GM21515 (cell line): ENCODE results near the gene NR0B2.

Experiments used
- ATAC-seq: cut with Tn5 transposase; IDR thresholded peaks from one replicate; pipeline ENCODE4 v1.9.1; 2021; ENCODE audit not compliant: unreplicated experiment

NR0B2 gene

DNA sequence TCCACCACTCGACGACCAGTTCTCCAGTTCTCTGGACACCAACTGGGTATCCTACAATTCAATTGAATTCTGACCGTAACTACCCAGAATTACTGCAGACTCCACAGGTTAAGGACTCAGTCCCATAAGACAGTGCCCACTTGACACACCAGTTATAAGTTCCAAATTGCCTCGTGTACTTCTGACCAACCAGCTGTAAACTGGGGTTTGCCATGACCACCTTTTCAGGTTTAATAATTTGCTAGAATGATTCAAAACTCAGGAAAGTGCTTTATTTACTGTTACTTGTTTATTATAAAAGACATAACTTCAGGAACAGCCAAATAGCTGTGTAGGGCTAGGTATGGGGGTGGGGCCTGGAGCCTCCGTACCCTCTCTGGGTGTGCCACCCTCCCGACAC is 23.0 kb upstream of the NR0B2 start:
- no peak for ATAC-seq

DNA sequence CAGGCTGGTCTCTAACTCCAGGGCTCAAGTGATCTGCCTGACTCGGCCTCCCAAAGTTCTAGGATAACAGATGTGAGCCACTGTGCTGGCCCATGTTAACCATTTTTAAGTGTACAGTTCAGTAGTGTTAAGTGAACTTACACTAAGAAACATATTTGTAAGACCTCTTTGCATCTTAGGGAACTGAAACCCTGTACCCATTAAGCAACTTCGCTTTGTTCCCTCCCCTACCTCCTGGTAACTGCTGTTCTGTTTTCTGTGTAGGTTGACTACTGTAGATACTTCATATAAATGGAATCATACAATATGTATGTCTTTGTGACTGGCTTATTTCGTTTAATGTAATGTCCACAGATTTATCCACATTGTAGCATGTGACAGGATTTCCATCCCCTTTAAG is 18.8 kb upstream of the NR0B2 start:
- no peak for ATAC-seq

DNA sequence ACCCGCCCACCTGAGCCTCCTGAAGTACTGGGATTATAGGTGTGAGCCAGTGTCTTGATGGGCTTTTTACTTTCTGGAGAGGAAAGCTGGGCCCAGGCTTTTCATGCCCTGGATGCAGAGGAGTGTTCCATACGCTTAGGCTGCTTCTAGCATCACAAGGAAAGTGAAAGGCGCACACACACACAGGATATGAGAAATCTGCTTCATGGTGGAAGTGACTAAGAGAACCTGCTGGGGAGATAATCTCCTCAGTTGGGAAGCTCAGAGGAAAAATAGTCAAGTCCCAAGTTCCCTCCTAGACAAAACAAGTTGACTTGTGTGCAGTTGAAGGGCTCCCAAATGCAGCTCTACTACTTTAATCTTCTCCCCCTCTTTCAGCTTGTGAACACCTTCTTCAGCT is 9.9 kb upstream of the NR0B2 start:
- ATAC-seq: no peak

DNA sequence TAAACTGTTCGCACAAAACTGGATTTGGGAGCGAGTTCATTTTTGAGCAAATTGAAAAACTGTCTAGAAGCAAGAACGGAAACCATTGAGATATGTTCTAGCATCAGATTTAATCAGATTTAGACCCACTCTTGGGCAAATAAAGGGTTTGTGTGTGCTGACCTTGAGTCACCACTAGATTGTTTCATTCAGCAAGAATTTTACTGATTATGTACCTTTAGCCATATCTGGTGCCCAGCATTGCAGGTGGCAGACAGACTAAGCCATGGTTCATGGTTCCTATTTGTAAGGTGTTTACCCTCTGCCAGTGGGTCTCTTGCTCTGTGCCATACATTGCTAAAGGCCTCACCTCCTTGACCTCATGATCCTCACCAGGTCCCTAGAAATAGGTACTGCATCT is 9.1 kb upstream of the NR0B2 start:
- no peak for ATAC-seq

DNA sequence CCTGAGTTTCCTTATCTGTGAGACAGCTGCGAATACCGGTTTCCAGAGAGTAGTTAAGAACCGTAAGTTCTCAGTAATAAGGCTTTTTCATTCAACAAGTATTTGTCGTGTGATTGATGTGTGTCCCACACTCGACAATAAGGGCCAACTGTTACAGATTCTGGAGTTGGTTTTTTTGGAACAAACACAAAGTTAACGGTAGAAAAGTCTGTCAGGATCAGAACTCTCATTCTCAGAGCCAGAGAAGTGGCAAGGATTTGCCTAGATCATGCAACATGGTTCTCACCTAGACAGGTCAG is 8.6 kb upstream of the NR0B2 start:
- no peak for ATAC-seq

DNA sequence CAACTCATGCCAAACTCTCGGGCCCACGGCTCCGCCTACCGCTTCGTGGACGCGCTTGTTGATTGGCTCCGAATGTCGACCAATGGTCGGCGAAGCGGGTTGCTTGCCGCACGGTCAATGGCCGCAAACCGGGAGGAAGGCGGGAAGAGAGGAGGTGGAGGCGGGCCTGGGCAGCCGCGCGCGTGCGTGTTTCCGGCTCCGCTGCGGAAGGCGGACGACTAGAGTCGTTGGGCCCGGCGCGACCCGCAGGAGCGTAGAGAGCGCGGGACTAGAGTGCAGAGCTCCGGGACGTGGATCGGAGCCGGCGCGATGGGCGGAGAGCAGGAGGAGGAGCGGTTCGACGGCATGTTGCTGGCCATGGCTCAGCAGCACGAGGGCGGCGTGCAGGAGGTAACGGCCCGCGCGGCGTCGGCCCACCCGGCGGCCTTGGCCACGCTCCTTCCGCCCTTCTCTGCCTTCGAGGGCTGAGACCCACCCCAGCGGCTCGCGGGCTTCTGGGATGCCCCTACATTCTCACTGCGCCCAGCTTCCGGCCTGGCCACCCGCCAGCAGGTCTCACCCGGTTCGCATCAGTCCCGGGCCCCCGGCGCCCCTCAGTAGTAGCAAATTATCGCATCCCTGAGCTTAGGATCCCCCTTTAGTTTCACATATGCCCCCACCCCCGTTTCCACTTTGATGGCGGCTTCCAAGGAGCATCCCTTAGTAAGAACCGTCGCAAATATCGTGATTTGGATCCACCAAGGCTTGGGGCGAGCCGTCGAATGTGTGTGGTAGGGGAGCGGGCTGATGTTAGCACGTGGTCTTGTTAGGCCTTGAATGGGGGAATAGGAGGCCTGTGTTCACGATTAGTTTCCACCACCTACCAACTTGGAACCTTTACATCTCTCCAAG is 8.0 kb upstream of the NR0B2 start, which contains the start of gene NUDC:
TSS of gene NUDC (plus strand) at position 204 of the 891 bp plus-strand sequence. CDS start at position 310, 106 bp downstream.
- ATAC-seq: peak; percentile 95

GRCh38 chr1:26921126-26921539 is 7.4 kb upstream of the NR0B2 start:
- ATAC-seq: no peak

- ATAC-seq: no peak
These were observed 1.5 kb upstream of the NR0B2 start for GRCh38 chr1:26915204-26915842.

DNA sequence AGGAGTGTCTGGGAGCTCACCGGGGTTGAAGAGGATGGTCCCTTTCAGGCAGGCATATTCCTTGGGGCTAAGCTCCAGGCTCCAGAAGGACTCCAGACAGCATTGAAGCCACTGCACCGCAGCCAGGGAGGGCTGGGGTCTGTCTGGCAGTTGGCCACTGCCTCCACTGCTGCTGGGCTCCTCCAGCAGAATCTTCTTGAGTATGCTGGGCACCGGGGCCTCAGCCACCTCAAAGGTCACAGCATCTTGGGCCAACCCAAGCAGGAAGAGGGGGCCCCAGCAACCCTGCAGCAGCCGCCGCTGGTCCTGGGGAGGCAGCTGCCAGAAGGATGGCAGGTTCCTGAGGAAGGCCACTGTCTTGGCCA is 404 bp downstream of the NR0B2 start:
- no peak for ATAC-seq

DNA sequence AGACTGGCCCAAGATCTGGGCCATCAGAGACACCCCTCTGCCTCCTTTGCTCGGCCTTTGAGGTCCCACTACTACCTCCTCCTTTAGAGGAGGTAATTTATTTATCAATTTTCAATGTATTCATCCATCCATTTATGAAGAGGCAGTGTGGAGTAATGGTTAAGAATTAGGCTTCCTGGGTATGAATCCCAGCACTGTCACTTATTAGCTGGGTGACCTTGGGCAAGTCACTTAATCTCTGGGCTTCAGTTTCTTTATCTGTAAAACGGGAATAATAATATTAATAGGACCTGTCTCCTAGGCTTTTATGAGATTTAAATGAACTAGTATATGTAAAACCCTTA is 1.7 kb downstream of the NR0B2 start:
- ATAC-seq: no peak

DNA sequence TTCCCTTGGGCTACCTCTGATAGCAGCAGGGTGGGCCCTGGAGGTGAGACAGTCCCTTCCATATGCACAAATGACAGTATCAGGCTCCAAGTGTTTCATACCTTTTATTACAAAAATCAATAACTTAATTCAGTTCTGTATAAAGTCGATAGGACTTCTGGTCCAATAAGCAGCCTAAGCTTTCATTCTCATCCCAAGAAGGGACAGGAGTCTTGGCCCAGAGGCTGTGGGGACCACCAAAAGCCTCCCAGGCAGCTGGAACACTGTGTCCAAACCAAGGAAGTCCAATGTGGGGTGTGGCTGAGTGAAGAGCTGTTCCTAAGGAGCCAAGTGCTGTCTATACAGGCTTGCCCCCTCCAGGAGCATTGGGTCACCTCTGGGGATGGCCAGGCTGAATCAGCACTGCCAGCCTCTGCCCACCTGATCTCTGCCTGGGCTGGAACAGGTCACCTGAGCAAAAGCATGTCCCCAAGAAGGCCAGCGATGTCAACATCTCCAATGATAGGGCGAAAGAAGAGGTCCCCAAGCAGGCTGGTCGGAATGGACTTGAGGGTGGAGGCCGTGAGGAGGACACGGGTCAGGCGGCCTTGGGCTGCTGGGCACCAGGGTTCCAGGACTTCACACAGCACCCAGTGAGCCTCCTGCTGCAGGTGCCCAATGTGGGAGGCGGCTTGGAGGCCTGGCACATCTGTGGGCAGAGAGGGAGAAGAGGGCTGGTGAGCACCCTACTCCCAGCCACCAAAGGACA is 2.2 kb downstream of the NR0B2 start:
- no peak for ATAC-seq

DNA sequence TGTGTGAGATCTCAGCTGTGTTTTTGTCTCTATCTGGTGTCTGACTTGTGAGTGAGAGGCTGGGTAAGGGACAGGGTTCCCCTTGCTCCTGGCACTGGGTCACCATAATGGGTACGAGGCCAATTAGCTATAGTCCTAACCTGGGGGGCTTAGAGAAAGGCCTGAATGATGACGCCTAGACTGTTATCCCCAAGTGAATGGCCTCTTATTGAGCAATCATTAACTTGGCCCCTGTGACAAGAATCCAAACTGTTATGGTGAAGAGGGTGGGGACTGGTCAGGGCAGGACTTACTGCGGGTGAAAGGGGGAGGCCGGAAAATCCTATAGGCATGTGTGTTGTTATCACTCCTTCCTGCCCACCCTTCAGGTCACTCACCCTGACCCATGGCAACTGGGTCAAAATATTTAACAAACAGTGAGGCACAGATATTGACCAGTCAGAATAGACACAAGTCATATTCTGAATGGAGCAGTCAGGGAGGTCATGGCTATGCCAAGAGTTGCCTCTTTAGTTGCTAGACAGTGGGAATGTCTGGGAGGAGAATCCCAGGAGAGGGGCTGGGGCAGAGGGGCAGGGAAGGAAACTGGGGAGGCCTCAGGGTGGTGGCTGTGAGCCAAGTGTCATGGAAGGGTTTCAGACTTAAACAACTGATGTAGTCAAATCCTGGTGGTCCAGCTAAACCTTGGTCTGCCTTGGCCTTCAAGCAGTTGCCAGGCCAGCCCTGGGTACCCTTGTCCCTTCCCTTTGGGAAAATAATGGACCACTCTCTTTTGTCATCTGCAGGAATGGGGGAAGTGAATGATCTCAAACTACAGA is 3.2 kb downstream of the NR0B2 start:
- ATAC-seq: no peak

- no peak for ATAC-seq
These were observed 3.8 kb downstream of the NR0B2 start for GRCh38 chr1:26909951-26910342.

- ATAC-seq: no peak
These were observed 6.5 kb downstream of the NR0B2 start for GRCh38 chr1:26907071-26907917.

- ATAC-seq: no peak
These were observed 12.8 kb downstream of the NR0B2 start for GRCh38 chr1:26900815-26901511.

- ATAC-seq: peak; percentile 85
These were observed 13.6 kb downstream of the NR0B2 start, which contains the start of gene GPATCH3 for GRCh38 chr1:26900001-26900814. Gene GPATCH3, minus strand, starts transcription at chr1:26900467. Its CDS starts 25 bp downstream, at chr1:26900442.

DNA sequence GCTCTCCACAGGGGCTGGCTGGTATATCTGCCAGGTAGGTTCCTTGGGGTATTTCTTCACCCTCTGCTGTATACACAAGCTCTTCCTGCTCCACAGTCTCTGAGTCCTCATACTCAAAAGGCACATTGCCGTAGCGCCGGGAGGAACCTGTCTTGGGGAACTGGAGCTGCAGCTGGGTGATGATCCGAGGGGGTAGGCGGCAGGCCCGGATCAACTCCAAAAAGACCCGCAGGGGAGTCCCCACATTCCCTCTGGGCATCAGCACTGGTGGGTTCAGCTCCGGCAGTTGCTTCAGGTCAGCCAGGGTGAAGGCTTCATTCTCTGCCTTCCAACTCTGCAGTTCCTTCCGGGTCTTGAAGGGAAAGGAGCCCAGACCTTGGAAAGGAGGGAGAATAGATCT is 16.4 kb downstream of the NR0B2 start:
- no peak for ATAC-seq

- no peak for ATAC-seq
These were observed 19.5 kb downstream of the NR0B2 start for GRCh38 chr1:26894263-26894662.

GRCh38 chr1:26890467-26890796 is 23.3 kb downstream of the NR0B2 start:
- ATAC-seq: no peak
